Measurements from ENCODE around the gene OR2J2.
"Not testable (repeated sequence)": the region's sequence is repeated elsewhere in the genome, so short reads cannot be mapped to it uniquely, and the experiment has no call there.

Gene OR2J2

GRCh38 chr6:29170607-29171006 is at the start of gene OR2J2:
OR2J2 (plus strand) TSS chr6:29170907; CDS start chr6:29173636, 2,729 bp downstream.
- DNase-seq, result not testable (repeated sequence)

GRCh38 chr6:29129326-29130012 is 41.2 kb upstream of the OR2J2 start:
- no peak for DNase-seq

GRCh38 chr6:29130644-29131043 is 40.1 kb upstream of the OR2J2 start:
- DNase-seq, result no peak

- DNase-seq, result no peak
Observed at GRCh38 chr6:29131691-29132090, 39.0 kb upstream of the OR2J2 start.

GRCh38 chr6:29137724-29138123 is 33.0 kb upstream of the OR2J2 start:
- DNase-seq, result no peak

- DNase-seq, result no peak
Observed at GRCh38 chr6:29141606-29142005, 29.1 kb upstream of the OR2J2 start.

GRCh38 chr6:29142309-29142708 is 28.4 kb upstream of the OR2J2 start:
- no peak for DNase-seq

- no peak for DNase-seq
Observed at GRCh38 chr6:29146179-29146578, 24.5 kb upstream of the OR2J2 start.

- DNase-seq, result no peak
Observed at GRCh38 chr6:29147074-29147473, 23.6 kb upstream of the OR2J2 start.

GRCh38 chr6:29149444-29149843 is 21.3 kb upstream of the OR2J2 start:
- not testable (repeated sequence) for DNase-seq

- no peak for DNase-seq
Observed at GRCh38 chr6:29153083-29153482, 17.6 kb upstream of the OR2J2 start.

GRCh38 chr6:29155182-29155581 is 15.5 kb upstream of the OR2J2 start:
- not testable (repeated sequence) for DNase-seq

- DNase-seq, result not testable (repeated sequence)
Observed at GRCh38 chr6:29159922-29160321, 10.8 kb upstream of the OR2J2 start.

- DNase-seq, result not testable (repeated sequence)
Observed at GRCh38 chr6:29165571-29165970, 5.1 kb upstream of the OR2J2 start.

GRCh38 chr6:29171736-29172135 is 1.0 kb downstream of the OR2J2 start:
- DNase-seq, result no peak

- DNase-seq, result no peak
Observed at GRCh38 chr6:29183594-29183993, 12.9 kb downstream of the OR2J2 start.

- DNase-seq, result not testable (repeated sequence)
Observed at GRCh38 chr6:29188659-29189058, 18.0 kb downstream of the OR2J2 start.

- no peak for DNase-seq
Observed at GRCh38 chr6:29200767-29201662, 30.3 kb downstream of the OR2J2 start.

GRCh38 chr6:29201966-29202365 is 31.3 kb downstream of the OR2J2 start:
- DNase-seq, result no peak

- DNase-seq, result no peak
Observed at GRCh38 chr6:29211488-29211887, 40.8 kb downstream of the OR2J2 start.

- DNase-seq, result no peak
Observed at GRCh38 chr6:29216528-29216927, 45.8 kb downstream of the OR2J2 start.

- DNase-seq, result not testable (repeated sequence)
Observed at GRCh38 chr6:29217242-29217641, 46.5 kb downstream of the OR2J2 start.

- DNase-seq, result not testable (repeated sequence)
Observed at GRCh38 chr6:29218056-29218455, 47.3 kb downstream of the OR2J2 start.

Data from hematopoietic multipotent progenitor cell treated with erythropoietin and hydrocortisone succinate and interleukin-3 and kit ligand, for 6 days (in vitro differentiated cells).